Suprapubic skin (tissue), 4 donors: ENCODE data around the gene CASTOR1. TPM values are rescaled to one million over a fixed set of nuclear protein-coding genes. Genes with fewer than 3 reads are reported as not detected.
A peak's percentile ranks its signal among the peaks of the same experiment; 100 is the strongest.
"Not testable (repeated sequence)": the region's sequence is repeated elsewhere in the genome, so short reads cannot be mapped to it uniquely, and the experiment has no call there.

ENCODE experiments used
- DNase-seq, 2 donors: peaks; one replicate each; pipeline ENCODE4 v3.0.0-alpha.2; 2019; ENCODE audit warnings: low spot score in 2 of 2
- H3K27ac ChIP-seq: fragments of 200-600 bp; sonication (generic); one replicate; pipeline ENCODE4 v1.5.1; 2019
- H3K27me3 ChIP-seq: fragments of 200-600 bp; sonication (generic); one replicate; pipeline ENCODE4 v1.5.1; 2019
- H3K36me3 ChIP-seq: fragments of 200-600 bp; sonication (generic); one replicate; pipeline ENCODE4 v1.5.1; 2019
- H3K4me1 ChIP-seq: fragments of 200-600 bp; sonication (generic); one replicate; pipeline ENCODE4 v1.5.1; 2019
- H3K4me3 ChIP-seq: fragments of 200-600 bp; sonication (generic); one replicate; pipeline ENCODE4 v1.5.1; 2019; ENCODE audit warnings: mild to moderate bottlenecking
- H3K9me3 ChIP-seq: fragments of 200-600 bp; sonication (generic); one replicate; pipeline ENCODE4 v1.5.1; 2019
- CTCF ChIP-seq, 2 donors: fragments of 200-600 bp in 1 of 2; fragments of 450-650 bp in 1 of 2; sonication (generic) in 1 of 2; IDR thresholded peaks; one replicate each; pipeline ENCODE4 v1.5.1; 2016 to 2019; ENCODE audit warnings: antibody characterized with exemption in 2 of 2, mild to moderate bottlenecking in 1 of 2, moderate library complexity in 1 of 2
- EP300 ChIP-seq: sonication (generic); formaldehyde crosslinking; IDR thresholded peaks from one replicate; pipeline ENCODE4 v1.6.1; 2017; ENCODE audit warnings: antibody characterized with exemption
- POLR2A ChIP-seq, 2 donors: fragments of 450-650 bp; IDR thresholded peaks; one replicate each; pipeline ENCODE4 v1.6.1; 2017; ENCODE audit warnings: antibody characterized with exemption in 2 of 2, mild to moderate bottlenecking in 2 of 2, moderate library complexity in 2 of 2
- POLR2AphosphoS5 ChIP-seq, 3 donors: sonication (generic); formaldehyde crosslinking; IDR thresholded peaks; one replicate each; pipeline ENCODE4 v1.6.1; 2017; ENCODE audit warnings: antibody characterized with exemption in 3 of 3
- WGBS: methylation state at CpG from one replicate; pipeline ENCODE4 v1.1.5; 2018; 5-methylcytosine and 5-hydroxymethylcytosine counted together
- total RNA-seq, 4 donors: library from RNA; depleted of rRNA; stranded (reverse); fragments of >200 nt; gene quantifications; one replicate each; pipeline ENCODE4 v1.1.0, GENCODE V29; 2016

Gene CASTOR1
- total RNA-seq = 10 to 100 TPM; 16.3 to 22.8 (median 20.6) TPM

DNA sequence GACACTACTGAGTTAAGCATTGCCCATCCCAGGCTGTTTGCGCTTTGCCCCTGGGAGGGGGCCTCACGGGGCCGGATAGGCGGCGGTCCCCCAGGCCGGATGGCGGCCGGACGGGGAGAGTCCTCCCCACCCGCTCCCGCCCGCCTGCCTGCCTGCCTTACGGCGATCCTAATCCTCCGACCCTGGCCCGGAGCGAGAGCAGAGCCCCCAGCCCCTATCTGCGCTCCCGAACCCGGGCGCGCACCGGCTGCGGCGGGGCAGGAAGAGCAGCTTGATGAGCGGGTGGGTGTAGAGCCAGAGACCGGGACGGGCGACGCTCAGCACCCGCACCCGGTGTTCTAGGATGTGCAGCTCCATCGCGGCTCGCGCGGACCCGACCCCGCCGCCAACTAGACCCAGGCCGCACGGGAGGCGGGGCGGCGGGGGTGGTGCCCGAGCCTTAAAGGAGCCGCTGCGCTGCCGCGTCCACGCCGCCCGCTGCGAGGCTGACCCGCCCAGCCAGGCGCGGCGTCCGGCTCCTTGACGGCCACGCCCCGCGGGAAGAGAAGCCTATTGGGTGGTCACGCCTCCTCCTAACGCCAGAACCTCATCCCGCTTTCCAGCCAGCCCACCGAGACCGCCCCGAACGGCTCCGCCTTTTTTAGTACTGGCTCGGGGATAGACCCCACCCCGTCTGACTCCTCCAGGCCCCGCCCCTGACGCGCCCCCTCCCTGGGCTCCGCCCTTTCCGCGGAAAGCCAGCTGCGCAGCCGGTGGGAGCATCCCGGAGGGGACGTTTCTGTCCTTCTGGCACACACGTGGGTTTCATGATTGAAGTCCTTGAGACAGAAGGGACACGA, at the start of gene CASTOR1:
CASTOR1 (minus strand) TSS at position 365 of the 839 bp plus-strand sequence; CDS start at position 357, 8 bp downstream.
- H3K27ac ChIP-seq = peak within 1 kb of the TSS; percentile 92
- TF ChIP-seq POLR2A (IDR thresholded peaks at IDR 0.05) (peak in 1 of 2 donors; percentile 62), POLR2AphosphoS5 (IDR thresholded peaks at IDR 0.05) (peak in 1 of 3 donors; percentile 46), EP300 (no peak), CTCF (IDR thresholded peaks at IDR 0.05) (no peak)
- peak within 1 kb of the TSS; percentile 88 for H3K4me3 ChIP-seq
- H3K4me1 ChIP-seq = peaks cover 61% of the 10 kb centered on the region
- DNase-seq = peak; percentile 99
- 2% methylated on average over 34 of the region's 85 CpGs for WGBS
- H3K36me3 ChIP-seq = peaks cover 49% of the 10 kb centered on the region
- no peaks in the 10 kb centered on the region for H3K9me3 ChIP-seq
- H3K27me3 ChIP-seq = no peaks in the 10 kb centered on the region

GRCh38 chr22:30338802-30339201, 49.5 kb upstream of the CASTOR1 start:
- no peak for TF ChIP-seq POLR2A (IDR thresholded peaks at IDR 0.05)
- no peak for TF ChIP-seq POLR2AphosphoS5 (IDR thresholded peaks at IDR 0.05)
- TF ChIP-seq CTCF (IDR thresholded peaks at IDR 0.05) = no peak
- no peak for TF ChIP-seq EP300
- Histone ChIP-seq H3K27me3 (no peaks in the 10 kb centered on the region), H3K4me3 (no peak overlapping the region), H3K27ac (no peak overlapping the region), H3K4me1 (peaks cover 3% of the 10 kb centered on the region), H3K36me3 (peaks cover 100% of the 10 kb centered on the region), H3K9me3 (no peaks in the 10 kb centered on the region)
- no peak for DNase-seq
- 94% methylated on average over 7 of the region's 7 CpGs for WGBS

DNA sequence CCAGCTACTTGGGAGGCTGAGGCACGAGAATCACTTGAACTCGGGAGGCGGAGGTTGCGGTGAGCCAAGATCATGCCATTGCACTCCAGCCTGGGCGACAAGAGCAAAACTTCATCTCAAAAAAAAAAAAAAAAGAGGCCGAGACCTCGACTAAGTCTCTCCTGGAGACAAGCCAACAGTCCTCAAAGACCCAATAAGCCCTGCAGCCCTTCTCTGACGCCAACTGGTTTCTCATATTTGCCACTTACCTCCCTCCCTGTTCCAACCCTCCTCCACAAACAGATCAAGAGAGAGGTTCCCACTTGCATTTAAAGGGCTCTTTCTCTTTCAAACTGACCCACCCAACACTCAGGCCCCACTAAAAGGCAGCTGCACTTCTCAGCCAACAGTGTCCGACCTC, 49.0 kb upstream of the CASTOR1 start:
- not testable (repeated sequence) for H3K27me3 ChIP-seq, H3K9me3 ChIP-seq, H3K4me3 ChIP-seq, H3K4me1 ChIP-seq, H3K27ac ChIP-seq, DNase-seq
- H3K36me3 ChIP-seq = peaks cover 100% of the 10 kb centered on the region
- WGBS = 80% methylated on average over 9 of the region's 9 CpGs

- 90% methylated on average over 8 of the region's 8 CpGs for WGBS
- Histone ChIP-seq H3K27ac (no peak overlapping the region), H3K9me3 (no peaks in the 10 kb centered on the region), H3K4me1 (peaks cover 3% of the 10 kb centered on the region), H3K36me3 (peaks cover 100% of the 10 kb centered on the region), H3K4me3 (no peak overlapping the region), H3K27me3 (no peaks in the 10 kb centered on the region)
- DNase-seq = no peak
- TF ChIP-seq EP300 = no peak
- no peak for TF ChIP-seq CTCF (IDR thresholded peaks at IDR 0.05)
- TF ChIP-seq POLR2AphosphoS5 (IDR thresholded peaks at IDR 0.05) = no peak
- TF ChIP-seq POLR2A (IDR thresholded peaks at IDR 0.05) = no peak
Observed at GRCh38 chr22:30337461-30337778, 48.1 kb upstream of the CASTOR1 start.

DNA sequence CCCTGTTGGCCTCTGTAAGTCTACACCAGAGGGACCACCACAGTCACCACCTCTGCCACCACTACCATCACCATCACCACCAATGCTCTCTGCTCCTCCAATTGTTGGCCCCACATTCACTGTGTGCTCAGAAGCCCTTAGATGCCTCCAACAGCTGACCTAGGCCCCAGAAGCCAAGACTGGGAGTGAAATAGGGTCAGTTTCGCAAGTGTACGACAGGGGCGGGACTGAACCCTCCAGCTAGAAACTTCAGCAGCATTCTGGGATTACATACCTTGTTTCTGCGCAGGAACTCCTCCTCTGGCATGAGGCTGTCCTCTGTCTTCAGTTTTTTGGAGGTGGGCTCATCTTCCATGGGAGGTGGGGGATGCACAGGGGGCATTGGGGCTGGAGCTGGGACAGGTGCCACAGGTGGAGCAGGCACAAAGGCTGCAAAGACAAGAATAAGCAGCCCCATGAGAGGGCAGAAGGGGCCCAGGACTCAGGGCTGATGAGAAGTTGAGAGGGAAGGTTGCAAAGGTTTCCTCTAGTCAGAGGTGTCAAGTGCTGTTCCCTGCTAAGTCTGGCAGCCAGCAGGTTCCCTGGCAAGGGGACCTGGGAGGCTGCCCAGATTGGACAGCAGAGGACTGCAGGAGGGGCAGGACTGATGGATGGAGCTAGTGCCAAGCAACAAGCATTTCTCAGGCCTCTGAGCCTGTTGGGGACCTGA, 47.6 kb upstream of the CASTOR1 start:
- Histone ChIP-seq H3K27me3 (no peaks in the 10 kb centered on the region), H3K36me3 (peaks cover 100% of the 10 kb centered on the region), H3K27ac (no peak overlapping the region), H3K4me1 (peaks cover 2% of the 10 kb centered on the region), H3K4me3 (no peak overlapping the region), H3K9me3 (no peaks in the 10 kb centered on the region)
- 96% methylated on average over 4 of the region's 4 CpGs for WGBS
- DNase-seq = no peak
- no peak for TF ChIP-seq EP300
- no peak for TF ChIP-seq POLR2A (IDR thresholded peaks at IDR 0.05)
- no peak for TF ChIP-seq CTCF (IDR thresholded peaks at IDR 0.05)
- no peak for TF ChIP-seq POLR2AphosphoS5 (IDR thresholded peaks at IDR 0.05)
